KBM-7 (cell line): ENCODE measurements around the gene GPR18.

Experiments
- DNase-seq: peaks from one replicate; pipeline ENCODE4 v3.0.0-alpha.2; 2015
- in situ Hi-C: fragments of 300-500 bp; cut with MboI; formaldehyde crosslinking; loops from 2 replicates; pipeline ENCODE4 v1.14.3; 2020; ENCODE audit warnings: low sequenced_read_pairs, low pct_unique_long_range_greater_than_20kb, mixed read lengths

GPR18 gene

GRCh38 chr13:99271249-99271648 is 13.1 kb upstream of the GPR18 start:
- in situ Hi-C loops, result no loop called here
- DNase-seq, result no peak

- no peak for DNase-seq
- in situ Hi-C loops, result no loop called here
These were observed 12.3 kb upstream of the GPR18 start for GRCh38 chr13:99270518-99270917.

- in situ Hi-C loops, result loop anchor here (10.0 kb wide), 1 partner anchor 95 kb away; no protein-coding TSS in a partner anchor
- peak; percentile 43 for DNase-seq
These were observed 11.6 kb upstream of the GPR18 start for GRCh38 chr13:99269627-99270241.

- in situ Hi-C loops, result loop anchor here (10.0 kb wide), 1 partner anchor 94 kb away; no protein-coding TSS in a partner anchor
- no peak for DNase-seq
These were observed 10.6 kb upstream of the GPR18 start for GRCh38 chr13:99268822-99269221.

GRCh38 chr13:99267927-99268326 is 9.7 kb upstream of the GPR18 start:
- no peak for DNase-seq
- in situ Hi-C loops, result loop anchor here (10.0 kb wide), 1 partner anchor 93 kb away; no protein-coding TSS in a partner anchor

- no peak for DNase-seq
- in situ Hi-C loops, result loop anchor here (10.0 kb wide), 1 partner anchor 92 kb away; no protein-coding TSS in a partner anchor
These were observed 8.6 kb upstream of the GPR18 start for GRCh38 chr13:99266827-99267226.

GRCh38 chr13:99265821-99266426 is 7.7 kb upstream of the GPR18 start:
- peak; percentile 59 for DNase-seq
- in situ Hi-C loops, result loop anchor here (10.0 kb wide), 1 partner anchor 91 kb away; no protein-coding TSS in a partner anchor

GRCh38 chr13:99265162-99265800 is 7.1 kb upstream of the GPR18 start:
- DNase-seq, result no peak
- in situ Hi-C loops, result loop anchor here (10.0 kb wide), 1 partner anchor 90 kb away; no protein-coding TSS in a partner anchor

GRCh38 chr13:99264051-99264450 is 5.9 kb upstream of the GPR18 start:
- in situ Hi-C loops, result loop anchor here (10.0 kb wide), 1 partner anchor 89 kb away; no protein-coding TSS in a partner anchor
- peak; percentile 55 for DNase-seq

GRCh38 chr13:99263126-99263785 is 5.1 kb upstream of the GPR18 start:
- in situ Hi-C loops, result loop anchor here (10.0 kb wide), 1 partner anchor 88 kb away; no protein-coding TSS in a partner anchor
- DNase-seq, result no peak

- in situ Hi-C loops, result loop anchor here (10.0 kb wide), 1 partner anchor 86 kb away; no protein-coding TSS in a partner anchor
- no peak for DNase-seq
These were observed 2.9 kb upstream of the GPR18 start for GRCh38 chr13:99261059-99261458.

GRCh38 chr13:99260216-99260615 is 2.0 kb upstream of the GPR18 start:
- DNase-seq, result no peak
- in situ Hi-C loops, result loop anchor here (10.0 kb wide), 1 partner anchor 85 kb away; no protein-coding TSS in a partner anchor

GRCh38 chr13:99258946-99259345 is 767 bp upstream of the GPR18 start:
- peak; percentile 26 for DNase-seq
- in situ Hi-C loops, result no loop called here

- in situ Hi-C loops, result no loop called here
These were observed 888 bp downstream of the GPR18 start for GRCh38 chr13:99257291-99257690.

GRCh38 chr13:99256709-99257108 is 1.5 kb downstream of the GPR18 start:
- in situ Hi-C loops, result no loop called here
- DNase-seq, result no peak

More at GRCh38 chr13:99257291-99257690, 888 bp downstream of the GPR18 start:
- DNase-seq, result no peak

- DNase-seq, result no peak
- in situ Hi-C loops, result no loop called here
These were observed 1.9 kb downstream of the GPR18 start for GRCh38 chr13:99256283-99256682.

GRCh38 chr13:99255271-99255670 is 2.9 kb downstream of the GPR18 start:
- no peak for DNase-seq
- in situ Hi-C loops, result no loop called here

- in situ Hi-C loops, result no loop called here
- DNase-seq, result no peak
These were observed 3.3 kb downstream of the GPR18 start for GRCh38 chr13:99254830-99255229.

- in situ Hi-C loops, result no loop called here
- DNase-seq, result no peak
These were observed 6.3 kb downstream of the GPR18 start for GRCh38 chr13:99251921-99252320.
